ENCODE measurements around the gene CLEC2A. TPM values are rescaled to one million over a fixed set of nuclear protein-coding genes. Genes with fewer than 3 reads are reported as not detected.

The CLEC2A gene
- total RNA-seq, 1 experiment from 2014 or later: not detected

DNA sequence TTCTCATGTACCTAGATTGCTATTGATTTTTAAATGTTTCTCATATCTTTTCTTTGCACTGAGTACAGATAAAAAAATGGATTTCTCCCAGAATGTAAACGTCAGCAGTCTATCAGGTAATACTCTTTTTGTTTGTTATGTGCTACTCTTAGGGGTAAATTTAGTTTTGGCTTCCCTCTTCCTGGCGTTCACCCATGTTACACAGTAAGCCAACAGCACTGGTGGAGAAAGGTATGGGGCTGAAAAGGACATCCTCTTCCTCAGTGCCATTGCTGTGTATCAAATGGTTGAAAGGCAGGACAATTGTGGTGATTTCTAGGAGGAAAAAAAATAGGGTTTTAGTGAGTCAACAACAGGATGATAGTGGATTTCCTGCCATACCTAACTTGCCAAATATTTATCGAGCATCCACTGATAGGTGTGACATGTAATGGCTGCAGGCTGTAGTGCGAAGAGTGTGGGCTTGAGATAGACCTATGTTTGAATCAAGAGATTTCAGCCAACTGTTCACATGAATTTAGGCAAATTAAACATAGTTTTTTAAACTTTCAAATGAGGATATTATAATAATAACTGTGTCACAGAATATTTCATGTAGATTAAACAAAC lies 43.4 kb downstream of the CLEC2A start:
- TF ChIP-seq, protein P1, sequence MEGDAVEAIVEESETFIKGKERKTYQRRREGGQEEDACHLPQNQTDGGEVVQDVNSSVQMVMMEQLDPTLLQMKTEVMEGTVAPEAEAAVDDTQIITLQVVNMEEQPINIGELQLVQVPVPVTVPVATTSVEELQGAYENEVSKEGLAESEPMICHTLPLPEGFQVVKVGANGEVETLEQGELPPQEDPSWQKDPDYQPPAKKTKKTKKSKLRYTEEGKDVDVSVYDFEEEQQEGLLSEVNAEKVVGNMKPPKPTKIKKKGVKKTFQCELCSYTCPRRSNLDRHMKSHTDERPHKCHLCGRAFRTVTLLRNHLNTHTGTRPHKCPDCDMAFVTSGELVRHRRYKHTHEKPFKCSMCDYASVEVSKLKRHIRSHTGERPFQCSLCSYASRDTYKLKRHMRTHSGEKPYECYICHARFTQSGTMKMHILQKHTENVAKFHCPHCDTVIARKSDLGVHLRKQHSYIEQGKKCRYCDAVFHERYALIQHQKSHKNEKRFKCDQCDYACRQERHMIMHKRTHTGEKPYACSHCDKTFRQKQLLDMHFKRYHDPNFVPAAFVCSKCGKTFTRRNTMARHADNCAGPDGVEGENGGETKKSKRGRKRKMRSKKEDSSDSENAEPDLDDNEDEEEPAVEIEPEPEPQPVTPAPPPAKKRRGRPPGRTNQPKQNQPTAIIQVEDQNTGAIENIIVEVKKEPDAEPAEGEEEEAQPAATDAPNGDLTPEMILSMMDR (IDR thresholded peaks at IDR 0.05; ENCODE audit: unreplicated experiment): no peak
- no peaks in the 10 kb centered on the region for H3K9me3 Mint-ChIP-seq (ENCODE audit: unreplicated experiment)
- no peaks in the 10 kb centered on the region for H3K4me1 Mint-ChIP-seq (ENCODE audit: insufficient read depth, unreplicated experiment)
- BruUV-seq (replicated peaks): no TSS peak
- no peak overlapping the region for H3K27ac Mint-ChIP-seq (ENCODE audit: low read depth, unreplicated experiment)
- intact Hi-C loops (cut with micrococcal nuclease): no loop called here
- no peaks in the 10 kb centered on the region for H3K27me3 Mint-ChIP-seq (ENCODE audit: insufficient read depth, unreplicated experiment)
- H3K36me3 Mint-ChIP-seq (ENCODE audit: insufficient read depth, unreplicated experiment): no peaks in the 10 kb centered on the region
- DNase-seq (ENCODE audit: unreplicated experiment): no peak
- H3K4me3 Mint-ChIP-seq (ENCODE audit: unreplicated experiment): no peak overlapping the region
- POLR2A ChIA-PET: no interaction called here
- CTCF ChIA-PET: no interaction called here

DNA sequence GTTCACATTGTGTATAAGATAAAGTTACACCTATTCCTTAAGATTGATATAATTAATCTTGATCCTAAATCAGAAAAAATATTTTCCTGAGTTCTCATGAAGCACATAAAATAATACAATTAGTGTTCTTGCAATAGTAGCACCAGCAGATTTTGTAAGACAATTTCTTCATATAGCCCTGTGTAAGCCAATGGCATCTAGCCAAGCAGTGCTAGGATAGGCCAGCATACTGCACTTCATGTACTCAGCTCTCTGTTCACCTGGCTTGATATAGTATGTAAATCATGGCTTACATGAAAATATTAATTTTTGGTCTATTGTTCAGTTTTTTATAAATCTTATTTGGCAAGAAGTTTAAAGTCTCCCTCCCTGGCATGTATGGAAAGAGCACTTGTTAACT lies 49.0 kb downstream of the CLEC2A start:
- Mint-ChIP-seq H3K4me3 (ENCODE audit: unreplicated experiment) (no peak overlapping the region), H3K9me3 (ENCODE audit: unreplicated experiment) (no peaks in the 10 kb centered on the region), H3K27ac (ENCODE audit: low read depth, unreplicated experiment) (no peak overlapping the region), H3K4me1 (ENCODE audit: insufficient read depth, unreplicated experiment) (peaks cover 6% of the 10 kb centered on the region), H3K27me3 (ENCODE audit: insufficient read depth, unreplicated experiment) (no peaks in the 10 kb centered on the region), H3K36me3 (ENCODE audit: insufficient read depth, unreplicated experiment) (no peaks in the 10 kb centered on the region)
- TF ChIP-seq, protein P1 (IDR thresholded peaks at IDR 0.05; ENCODE audit: unreplicated experiment): no peak
- DNase-seq (ENCODE audit: unreplicated experiment): peak; percentile 83
- ChIA-PET CTCF (interaction anchor here (0.6 kb wide), 1 partner anchor 558 kb away, joined by 3 read pairs; no protein-coding TSS in a partner anchor), POLR2A (interaction anchor here (1.1 to 2.6 kb wide), 5 partner anchors 11 to 18 kb away, joined by 3 to 46 read pairs (median 7); partner anchors contain the start of gene CLEC2B)
- no TSS peak for BruUV-seq (replicated peaks)
- intact Hi-C loops (cut with micrococcal nuclease): no loop called here

DNA sequence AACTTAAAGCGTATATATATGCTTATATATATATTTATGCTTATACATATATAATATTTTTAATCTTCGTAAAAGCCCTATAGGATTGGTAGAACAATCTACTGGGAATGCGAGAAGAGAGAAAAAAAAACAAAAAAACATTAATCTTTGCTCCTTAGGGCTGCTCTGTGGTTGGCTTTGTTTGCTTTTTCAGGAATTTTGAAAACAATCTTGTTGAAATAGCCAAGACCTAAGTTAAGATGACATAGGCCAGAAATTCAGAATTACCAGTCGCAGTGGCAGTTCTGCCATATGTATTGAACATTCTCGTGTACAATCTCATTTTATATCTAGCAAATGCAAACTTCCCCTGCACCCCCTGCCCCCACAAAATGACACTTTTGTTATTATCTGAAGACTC lies 50.2 kb downstream of the CLEC2A start:
- ChIA-PET CTCF (no interaction called here), POLR2A (interaction anchor here (0.6 to 2.6 kb wide), 4 partner anchors 10 to 219 kb away, joined by 3 to 46 read pairs (median 8); partner anchors contain the start of gene CLEC2B)
- peaks cover 6% of the 10 kb centered on the region for H3K4me1 Mint-ChIP-seq (ENCODE audit: insufficient read depth, unreplicated experiment)
- no peaks in the 10 kb centered on the region for H3K27me3 Mint-ChIP-seq (ENCODE audit: insufficient read depth, unreplicated experiment)
- no peaks in the 10 kb centered on the region for H3K9me3 Mint-ChIP-seq (ENCODE audit: unreplicated experiment)
- no peak overlapping the region for H3K4me3 Mint-ChIP-seq (ENCODE audit: unreplicated experiment)
- no peak for DNase-seq (ENCODE audit: unreplicated experiment)
- intact Hi-C loops (cut with micrococcal nuclease): no loop called here
- no peak overlapping the region for H3K27ac Mint-ChIP-seq (ENCODE audit: low read depth, unreplicated experiment)
- H3K36me3 Mint-ChIP-seq (ENCODE audit: insufficient read depth, unreplicated experiment): no peaks in the 10 kb centered on the region
- TF ChIP-seq, protein P1 (IDR thresholded peaks at IDR 0.05; ENCODE audit: unreplicated experiment): no peak
- no TSS peak for BruUV-seq (replicated peaks)

- intact Hi-C loops (cut with micrococcal nuclease): no loop called here
- no TSS peak for BruUV-seq (replicated peaks)
- H3K4me3 Mint-ChIP-seq (ENCODE audit: unreplicated experiment): no peak within 1 kb of the TSS
- POLR2A ChIA-PET: interaction anchor here (1.4 kb wide), 1 partner anchor 12 kb away, joined by 7 read pairs; the partner anchor contains the start of gene CLEC2B
- no peaks in the 10 kb centered on the region for H3K27me3 Mint-ChIP-seq (ENCODE audit: insufficient read depth, unreplicated experiment)
- no peaks in the 10 kb centered on the region for H3K36me3 Mint-ChIP-seq (ENCODE audit: insufficient read depth, unreplicated experiment)
- TF ChIP-seq, protein P1 (IDR thresholded peaks at IDR 0.05; ENCODE audit: unreplicated experiment): no peak
- no peaks in the 10 kb centered on the region for H3K9me3 Mint-ChIP-seq (ENCODE audit: unreplicated experiment)
- peaks cover 6% of the 10 kb centered on the region for H3K4me1 Mint-ChIP-seq (ENCODE audit: insufficient read depth, unreplicated experiment)
- no peak within 1 kb of the TSS for H3K27ac Mint-ChIP-seq (ENCODE audit: low read depth, unreplicated experiment)
- CTCF ChIA-PET: interaction anchor here (0.9 kb wide), 1 partner anchor 8 kb away, joined by 6 read pairs; no protein-coding TSS in a partner anchor
- DNase-seq (ENCODE audit: unreplicated experiment): no peak
Observed at GRCh38 chr12:9881246-9881645, 50.9 kb downstream of the CLEC2A start, which contains the start of gene KLRF2. TSS of gene KLRF2 (plus strand) at chr12:9881489. CDS start at chr12:9881596, 107 bp downstream.

All from MCF 10A (cell line).